ENCODE data around the gene ATP13A1. TPM values are rescaled to one million over a fixed set of nuclear protein-coding genes. Genes with fewer than 3 reads are reported as not detected.

Gene ATP13A1
- total RNA-seq, 1 donor from 2014 or later, result 135 TPM

GRCh38 chr19:19659646-19660245, 3.7 kb downstream of the ATP13A1 start:
- intact Hi-C loops (cut with micrococcal nuclease), result loop anchor here (10.0 kb wide), 1 partner anchor 595 kb away; the partner anchor contains the start of gene SLC25A42
- no peak overlapping the region for H3K4me3 Mint-ChIP-seq
- H3K27ac Mint-ChIP-seq, result peak overlapping the region; percentile 63
- no peaks in the 10 kb centered on the region for H3K27me3 Mint-ChIP-seq
- H3K36me3 Mint-ChIP-seq (ENCODE audit: low read depth), result peaks cover 66% of the 10 kb centered on the region
- ATAC-seq (ENCODE audit: low read depth), result no peak
- ChIA-PET POLR2A (interaction anchor here (0.6 to 1.3 kb wide), 2 partner anchors 9 to 70 kb away, joined by 3 to 5 read pairs; partner anchors contain the start of gene ZNF101), CTCF (interaction anchor here (1.5 kb wide), 1 partner anchor 16 kb away, joined by 4 read pairs; the partner anchor contains the start of gene GMIP)
- no peak for DNase-seq
- H3K9me3 Mint-ChIP-seq, result no peaks in the 10 kb centered on the region
- H3K4me1 Mint-ChIP-seq, result peaks cover 31% of the 10 kb centered on the region
- no peak for TF ChIP-seq CTCF (IDR thresholded peaks at IDR 0.05)

GRCh38 chr19:19657397-19657783, 6.1 kb downstream of the ATP13A1 start:
- Mint-ChIP-seq H3K4me3 (no peak overlapping the region), H3K36me3 (ENCODE audit: low read depth) (peaks cover 81% of the 10 kb centered on the region), H3K27me3 (no peaks in the 10 kb centered on the region), H3K4me1 (peaks cover 19% of the 10 kb centered on the region), H3K9me3 (no peaks in the 10 kb centered on the region), H3K27ac (no peak overlapping the region)
- DNase-seq (no peak), ATAC-seq (ENCODE audit: low read depth) (no peak)
- TF ChIP-seq CTCF (IDR thresholded peaks at IDR 0.05), result no peak
- POLR2A ChIA-PET, result interaction anchor here (0.6 kb wide), 1 partner anchor 10 kb away, joined by 4 read pairs; no protein-coding TSS in a partner anchor
- intact Hi-C loops (cut with micrococcal nuclease), result no loop called here
- CTCF ChIA-PET, result no interaction called here

- H3K9me3 Mint-ChIP-seq, result no peaks in the 10 kb centered on the region
- POLR2A ChIA-PET, result no interaction called here
- DNase-seq (no peak), ATAC-seq (ENCODE audit: low read depth) (no peak)
- no peak for TF ChIP-seq CTCF (IDR thresholded peaks at IDR 0.05)
- H3K4me1 Mint-ChIP-seq, result peaks cover 12% of the 10 kb centered on the region
- H3K27me3 Mint-ChIP-seq, result no peaks in the 10 kb centered on the region
- peaks cover 84% of the 10 kb centered on the region for H3K36me3 Mint-ChIP-seq (ENCODE audit: low read depth)
- CTCF ChIA-PET, result no interaction called here
- no peak overlapping the region for H3K4me3 Mint-ChIP-seq
- H3K27ac Mint-ChIP-seq, result no peak overlapping the region
- intact Hi-C loops (cut with micrococcal nuclease), result no loop called here
These were observed 6.8 kb downstream of the ATP13A1 start for GRCh38 chr19:19656451-19657396.

GRCh38 chr19:19655641-19656343, 7.7 kb downstream of the ATP13A1 start:
- H3K4me3 Mint-ChIP-seq, result no peak overlapping the region
- DNase-seq (no peak), ATAC-seq (ENCODE audit: low read depth) (no peak)
- CTCF ChIA-PET, result no interaction called here
- intact Hi-C loops (cut with micrococcal nuclease), result no loop called here
- POLR2A ChIA-PET, result no interaction called here
- H3K9me3 Mint-ChIP-seq, result no peaks in the 10 kb centered on the region
- H3K36me3 Mint-ChIP-seq (ENCODE audit: low read depth), result peaks cover 86% of the 10 kb centered on the region
- H3K27me3 Mint-ChIP-seq, result no peaks in the 10 kb centered on the region
- H3K27ac Mint-ChIP-seq, result no peak overlapping the region
- peaks cover 4% of the 10 kb centered on the region for H3K4me1 Mint-ChIP-seq
- TF ChIP-seq CTCF (IDR thresholded peaks at IDR 0.05), result no peak

All from activated B cell treated with CpG ODN at 0.5 μM for 24 hours (primary cell).